Chondrocyte (in vitro differentiated cells): ENCODE measurements around the gene PRSS21. TPM values are rescaled to one million over a fixed set of nuclear protein-coding genes. Genes with fewer than 3 reads are reported as not detected.
A peak's percentile ranks its signal among the peaks of the same experiment; 100 is the strongest.

Source experiments
- DNase-seq: peaks from one replicate; pipeline ENCODE4 v3.0.0; 2021; ENCODE audit warnings: mixed read lengths, low spot score
- H3K27ac Mint-ChIP-seq: one replicate; pipeline ENCODE4 v1.8.0; 2021; ENCODE audit warnings: mild to moderate bottlenecking, moderate library complexity, mixed read lengths; ENCODE audit not compliant: unreplicated experiment
- H3K27me3 Mint-ChIP-seq: 2 replicates; pipeline ENCODE4 v1.8.0; 2021; ENCODE audit warnings: low read depth, mixed read lengths
- H3K36me3 Mint-ChIP-seq: 2 replicates; pipeline ENCODE4 v1.8.0; 2021; ENCODE audit warnings: low read depth, mixed read lengths
- H3K4me1 Mint-ChIP-seq: 2 replicates; pipeline ENCODE4 v1.8.0; 2021; ENCODE audit warnings: low read depth, mild to moderate bottlenecking, mixed read lengths
- H3K4me3 Mint-ChIP-seq: one replicate; pipeline ENCODE4 v1.8.0; 2021; ENCODE audit warnings: mild to moderate bottlenecking, moderate library complexity, mixed read lengths; ENCODE audit not compliant: unreplicated experiment
- H3K9me3 Mint-ChIP-seq: 2 replicates; pipeline ENCODE4 v1.8.0; 2021; ENCODE audit warnings: low read depth, mixed read lengths
- total RNA-seq: library from RNA; stranded (reverse); gene quantifications from 3 replicates; pipeline ENCODE4 v1.2.1, GENCODE V29; 2021
- TF ChIP-seq, protein P1 (sequence below): fragments of 200-600 bp; sonication (generic); IDR thresholded peaks from 2 replicates; pipeline ENCODE4 v1.5.0; 2021; ENCODE audit warnings: antibody characterized with exemption, mild to moderate bottlenecking, moderate library complexity

PRSS21 gene
- total RNA-seq, 1 donor from 2014 or later = not detected

DNA sequence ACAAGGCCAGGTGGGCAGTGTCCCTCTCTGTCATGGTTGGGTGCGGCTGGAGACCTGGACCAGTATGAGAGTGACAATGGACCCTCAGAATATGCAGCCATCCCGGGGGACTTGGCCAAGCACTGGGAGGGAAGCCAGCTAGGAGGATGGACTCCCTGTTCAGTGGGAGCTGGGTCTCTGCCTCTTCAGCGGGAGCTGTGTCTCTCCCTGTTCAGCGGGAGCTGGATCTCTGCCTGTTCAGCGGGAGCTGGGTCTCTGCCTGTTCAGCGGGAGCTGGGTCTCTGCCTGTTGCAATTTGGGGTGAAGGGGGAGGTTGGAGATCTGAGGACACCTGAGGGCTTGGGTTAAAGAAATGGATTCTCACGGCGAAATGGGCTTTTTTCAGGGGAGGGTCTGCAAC, 25.9 kb upstream of the PRSS21 start:
- Mint-ChIP-seq H3K4me1 (no peaks in the 10 kb centered on the region), H3K27me3 (peaks cover 45% of the 10 kb centered on the region), H3K9me3 (no peaks in the 10 kb centered on the region), H3K36me3 (no peaks in the 10 kb centered on the region), H3K4me3 (no peak overlapping the region), H3K27ac (no peak overlapping the region)
- TF ChIP-seq, protein P1, sequence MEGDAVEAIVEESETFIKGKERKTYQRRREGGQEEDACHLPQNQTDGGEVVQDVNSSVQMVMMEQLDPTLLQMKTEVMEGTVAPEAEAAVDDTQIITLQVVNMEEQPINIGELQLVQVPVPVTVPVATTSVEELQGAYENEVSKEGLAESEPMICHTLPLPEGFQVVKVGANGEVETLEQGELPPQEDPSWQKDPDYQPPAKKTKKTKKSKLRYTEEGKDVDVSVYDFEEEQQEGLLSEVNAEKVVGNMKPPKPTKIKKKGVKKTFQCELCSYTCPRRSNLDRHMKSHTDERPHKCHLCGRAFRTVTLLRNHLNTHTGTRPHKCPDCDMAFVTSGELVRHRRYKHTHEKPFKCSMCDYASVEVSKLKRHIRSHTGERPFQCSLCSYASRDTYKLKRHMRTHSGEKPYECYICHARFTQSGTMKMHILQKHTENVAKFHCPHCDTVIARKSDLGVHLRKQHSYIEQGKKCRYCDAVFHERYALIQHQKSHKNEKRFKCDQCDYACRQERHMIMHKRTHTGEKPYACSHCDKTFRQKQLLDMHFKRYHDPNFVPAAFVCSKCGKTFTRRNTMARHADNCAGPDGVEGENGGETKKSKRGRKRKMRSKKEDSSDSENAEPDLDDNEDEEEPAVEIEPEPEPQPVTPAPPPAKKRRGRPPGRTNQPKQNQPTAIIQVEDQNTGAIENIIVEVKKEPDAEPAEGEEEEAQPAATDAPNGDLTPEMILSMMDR = no peak
- peak; percentile 59 for DNase-seq

DNA sequence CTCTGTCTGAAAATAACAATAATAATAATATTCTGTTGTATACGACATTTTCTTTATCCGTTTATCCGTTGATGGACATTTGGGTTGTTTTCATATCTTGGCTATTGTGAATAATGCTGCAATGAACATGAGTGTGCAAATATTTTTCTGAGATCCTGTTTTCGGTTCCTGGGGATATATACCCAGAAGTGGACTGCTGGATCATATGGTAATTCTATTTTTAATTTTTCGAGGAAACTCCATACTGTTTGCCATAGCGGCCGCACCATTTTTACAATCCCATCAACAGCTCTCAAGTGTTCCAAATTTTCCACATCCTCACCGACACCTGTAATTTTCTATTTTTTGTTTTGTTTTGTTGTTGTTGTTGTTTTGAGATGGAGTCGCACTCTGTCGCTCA, 24.1 kb upstream of the PRSS21 start:
- TF ChIP-seq, protein P1 = no peak
- Mint-ChIP-seq H3K27me3 (peaks cover 42% of the 10 kb centered on the region), H3K9me3 (no peaks in the 10 kb centered on the region), H3K4me1 (no peaks in the 10 kb centered on the region), H3K4me3 (no peak overlapping the region), H3K27ac (no peak overlapping the region), H3K36me3 (no peaks in the 10 kb centered on the region)
- DNase-seq = no peak

DNA sequence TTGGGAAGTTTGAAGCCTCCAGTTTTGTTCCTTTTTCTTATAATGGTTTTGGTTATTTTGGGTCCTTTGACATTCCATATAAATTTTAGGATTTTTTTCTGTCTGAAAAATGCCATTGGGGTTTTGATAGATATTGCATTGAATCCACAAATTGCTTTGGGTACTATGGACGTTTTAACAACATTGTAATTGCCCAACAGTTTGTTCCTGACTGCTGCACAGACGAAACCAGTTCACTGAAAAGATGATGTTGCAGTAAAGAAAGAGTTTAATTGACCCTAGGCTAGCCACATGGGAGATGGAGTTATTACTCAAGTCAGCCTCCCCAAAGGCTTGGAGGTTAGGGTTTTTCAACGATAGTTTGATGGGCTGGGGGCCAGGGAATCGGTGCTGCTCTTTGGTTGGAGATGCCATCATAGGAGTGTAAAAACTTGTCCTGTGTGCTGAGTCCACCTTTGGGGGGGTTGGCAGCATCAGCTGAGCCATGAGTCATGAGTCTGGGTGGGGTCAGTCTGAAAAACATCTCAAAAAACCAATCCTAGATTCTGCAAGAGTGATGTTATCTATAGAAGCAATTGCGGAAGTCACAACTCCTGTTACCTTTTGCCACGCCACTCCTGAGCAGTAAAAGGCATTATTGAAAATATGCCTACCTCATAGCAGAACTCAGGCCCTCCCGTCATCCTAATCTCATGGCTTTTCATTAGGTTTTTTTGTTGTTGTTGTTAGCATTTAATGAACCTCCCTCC, 21.5 kb upstream of the PRSS21 start:
- H3K4me1 Mint-ChIP-seq = no peaks in the 10 kb centered on the region
- H3K36me3 Mint-ChIP-seq = no peaks in the 10 kb centered on the region
- no peak overlapping the region for H3K27ac Mint-ChIP-seq
- TF ChIP-seq, protein P1 = no peak
- H3K4me3 Mint-ChIP-seq = no peak overlapping the region
- peaks cover 29% of the 10 kb centered on the region for H3K27me3 Mint-ChIP-seq
- H3K9me3 Mint-ChIP-seq = no peaks in the 10 kb centered on the region
- peak; percentile 22 for DNase-seq

DNA sequence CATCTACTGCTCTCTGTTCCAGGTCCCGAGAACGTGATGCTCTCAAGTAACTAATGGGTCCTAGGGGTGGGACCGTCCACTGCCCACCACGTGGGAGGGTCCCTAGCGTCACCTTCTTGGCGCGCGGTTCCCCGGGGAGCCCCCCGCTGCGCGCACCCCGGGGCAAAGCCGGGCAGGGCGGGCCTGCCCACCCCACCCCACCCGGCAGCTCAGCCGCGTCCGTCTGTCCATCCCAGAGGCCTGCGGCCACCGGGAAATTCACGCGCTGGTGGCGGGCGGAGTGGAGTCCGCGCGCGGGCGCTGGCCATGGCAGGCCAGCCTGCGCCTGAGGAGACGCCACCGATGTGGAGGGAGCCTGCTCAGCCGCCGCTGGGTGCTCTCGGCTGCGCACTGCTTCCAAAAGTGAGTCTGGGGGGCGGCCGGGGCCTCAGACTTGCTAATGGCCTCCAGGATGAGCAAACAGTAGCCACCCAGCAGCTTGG, 18.3 kb upstream of the PRSS21 start:
- Mint-ChIP-seq H3K9me3 (peaks cover 9% of the 10 kb centered on the region), H3K4me3 (no peak overlapping the region), H3K4me1 (no peaks in the 10 kb centered on the region), H3K27me3 (peaks cover 11% of the 10 kb centered on the region), H3K36me3 (peaks cover under 1% of the 10 kb centered on the region), H3K27ac (no peak overlapping the region)
- no peak for DNase-seq
- TF ChIP-seq, protein P1 = no peak

DNA sequence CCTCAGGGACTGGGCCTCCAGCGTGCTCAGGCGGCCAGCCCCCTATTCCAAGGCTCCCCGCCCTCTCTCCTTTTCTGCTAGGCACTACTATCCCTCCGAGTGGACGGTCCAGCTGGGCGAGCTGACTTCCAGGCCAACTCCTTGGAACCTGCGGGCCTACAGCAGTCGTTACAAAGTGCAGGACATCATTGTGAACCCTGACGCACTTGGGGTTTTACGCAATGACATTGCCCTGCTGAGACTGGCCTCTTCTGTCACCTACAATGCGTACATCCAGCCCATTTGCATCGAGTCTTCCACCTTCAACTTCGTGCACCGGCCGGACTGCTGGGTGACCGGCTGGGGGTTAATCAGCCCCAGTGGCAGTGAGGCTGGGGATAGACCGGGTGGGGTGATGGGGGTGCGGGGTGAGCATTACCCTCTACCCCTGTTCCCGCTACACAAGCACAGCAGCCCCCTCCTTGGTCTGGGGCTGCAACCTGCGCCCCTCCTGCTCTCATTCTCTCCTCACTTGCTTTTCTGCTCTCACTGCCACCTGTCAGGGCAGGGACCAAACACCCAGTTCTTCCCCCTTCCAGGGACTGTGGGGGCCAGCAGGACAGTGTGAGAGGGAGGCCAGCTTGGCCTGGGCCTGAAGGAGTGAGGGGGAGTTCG, 17.7 kb upstream of the PRSS21 start:
- TF ChIP-seq, protein P1 = no peak
- Mint-ChIP-seq H3K27ac (no peak overlapping the region), H3K36me3 (peaks cover 3% of the 10 kb centered on the region), H3K4me3 (no peak overlapping the region), H3K9me3 (peaks cover 15% of the 10 kb centered on the region), H3K27me3 (peaks cover 9% of the 10 kb centered on the region), H3K4me1 (no peaks in the 10 kb centered on the region)
- peak; percentile 63 for DNase-seq
